ENCODE data around the gene LRRC57. TPM values are rescaled to one million over a fixed set of nuclear protein-coding genes. Genes with fewer than 3 reads are reported as not detected.

LRRC57 gene
- 6.5 and 7.8 TPM in 2 replicates for total RNA-seq

GRCh38 chr15:42548249-42549031 is at the start of gene LRRC57, which contains the start of gene HAUS2:
Gene LRRC57, minus strand, starts transcription at chr15:42548793. Its CDS starts 359 bp downstream, at chr15:42548434.
Gene HAUS2, plus strand, starts transcription at chr15:42548838. Its CDS starts 35 bp downstream, at chr15:42548873.

GRCh38 chr15:42575188-42576039 is 26.8 kb upstream of the LRRC57 start, which contains the start of gene STARD9:
Gene STARD9, plus strand, starts transcription at chr15:42575606. Its CDS starts 110 bp downstream, at chr15:42575716.

DNA sequence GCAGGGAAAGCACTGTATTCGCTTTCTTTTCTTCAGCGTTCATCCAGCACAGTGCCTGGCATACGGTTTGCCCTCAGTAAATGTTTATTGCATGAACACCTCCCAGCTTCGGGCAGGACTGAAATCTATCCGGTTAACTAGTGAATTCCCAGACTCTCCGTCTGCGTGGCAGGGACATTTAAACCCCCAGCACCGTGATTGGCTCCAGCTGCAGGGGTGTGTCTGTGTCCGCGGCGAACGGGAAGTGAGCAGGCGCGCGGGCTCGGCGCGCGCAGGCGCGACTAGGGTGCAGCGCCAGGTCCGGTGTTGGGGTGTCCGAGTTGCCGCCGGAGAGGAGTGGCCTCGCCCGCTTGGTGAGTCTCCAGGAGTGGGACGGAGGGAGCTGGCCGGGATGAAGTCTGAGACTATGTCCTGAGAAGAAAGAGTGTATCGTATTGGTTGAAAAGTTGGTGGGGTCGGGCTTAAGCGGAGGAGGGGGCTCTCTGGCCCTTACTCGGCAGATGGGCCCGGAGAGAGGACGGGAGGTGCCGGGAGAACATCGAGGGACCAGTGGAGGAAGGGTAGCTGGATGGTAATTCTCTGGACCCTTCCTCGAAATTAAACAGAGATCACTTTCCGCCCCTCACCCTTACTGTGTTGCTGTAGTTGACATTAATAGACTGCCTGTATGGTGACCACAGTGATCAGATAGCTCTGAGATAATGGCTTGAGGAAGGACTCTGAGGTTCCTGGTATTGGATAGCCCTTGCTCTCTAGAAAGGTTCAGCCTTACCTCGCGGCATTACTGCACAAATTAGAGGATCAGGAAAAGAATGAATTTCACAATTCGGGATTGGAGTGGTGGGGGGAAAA is 53.0 kb downstream of the LRRC57 start, which contains the start of gene SNAP23:
Gene SNAP23, plus strand, starts transcription at position 274 of the 852 bp plus-strand sequence. CDS start 16,213 bp downstream, outside the sequence.

GRCh38 chr15:42490671-42491538 is 57.7 kb downstream of the LRRC57 start, which contains the start of gene ZNF106:
Gene ZNF106, minus strand, starts transcription at chr15:42491141. Its CDS starts 18,852 bp downstream, at chr15:42472289.

Other genes starting within 250 kb of the LRRC57 start
- 0.98 and 2.4 TPM in 2 replicates for gene CAPN3, start 189.3 kb downstream of the LRRC57 start, total RNA-seq
- gene ZNF106, start 57.7 kb downstream of the LRRC57 start, total RNA-seq = 42.9 and 44.3 TPM in 2 replicates
- 44.9 and 48.7 TPM in 2 replicates for gene SNAP23, start 53.2 kb downstream of the LRRC57 start, total RNA-seq
- 8.7 and 26.6 TPM in 2 replicates for gene HAUS2, start within 50 bp of the LRRC57 start, total RNA-seq
- gene STARD9, start 26.8 kb upstream of the LRRC57 start, total RNA-seq = 1.8 and 2.4 TPM in 2 replicates
- gene CDAN1, start 188.3 kb upstream of the LRRC57 start, total RNA-seq = 9.3 and 10.9 TPM in 2 replicates

All from cardiac ventricle fibroblast (primary cell).